NT2/D1 (cell line): ENCODE measurements around the gene SPATA13.

Experiments used
- SUZ12 ChIP-seq: IDR thresholded peaks from 2 replicates; pipeline ENCODE4 v1.6.1; 2011; ENCODE audit not compliant: insufficient read length, insufficient read depth; ENCODE audit errors: extremely low read depth
- YY1 ChIP-seq: IDR thresholded peaks from 2 replicates; pipeline ENCODE4 v1.6.1; 2011; ENCODE audit not compliant: insufficient read length, insufficient read depth
- ZNF274 ChIP-seq: IDR thresholded peaks from 2 replicates; pipeline ENCODE4 v1.6.1; 2011; ENCODE audit warnings: mild to moderate bottlenecking, low read depth, low read length

GRCh38 chr13:24214528-24214927, 54.0 kb downstream of the SPATA13 start:
- no peak for TF ChIP-seq YY1
- no peak for TF ChIP-seq ZNF274
- TF ChIP-seq SUZ12, result no peak
